Glomerular visceral epithelial cell (primary cell): ENCODE data around the gene ABLIM2.

ENCODE experiments used
- DNase-seq: peaks from one replicate; pipeline ENCODE4 v3.0.0-alpha.2; 2016; ENCODE audit errors: extremely low spot score

The ABLIM2 gene

DNA sequence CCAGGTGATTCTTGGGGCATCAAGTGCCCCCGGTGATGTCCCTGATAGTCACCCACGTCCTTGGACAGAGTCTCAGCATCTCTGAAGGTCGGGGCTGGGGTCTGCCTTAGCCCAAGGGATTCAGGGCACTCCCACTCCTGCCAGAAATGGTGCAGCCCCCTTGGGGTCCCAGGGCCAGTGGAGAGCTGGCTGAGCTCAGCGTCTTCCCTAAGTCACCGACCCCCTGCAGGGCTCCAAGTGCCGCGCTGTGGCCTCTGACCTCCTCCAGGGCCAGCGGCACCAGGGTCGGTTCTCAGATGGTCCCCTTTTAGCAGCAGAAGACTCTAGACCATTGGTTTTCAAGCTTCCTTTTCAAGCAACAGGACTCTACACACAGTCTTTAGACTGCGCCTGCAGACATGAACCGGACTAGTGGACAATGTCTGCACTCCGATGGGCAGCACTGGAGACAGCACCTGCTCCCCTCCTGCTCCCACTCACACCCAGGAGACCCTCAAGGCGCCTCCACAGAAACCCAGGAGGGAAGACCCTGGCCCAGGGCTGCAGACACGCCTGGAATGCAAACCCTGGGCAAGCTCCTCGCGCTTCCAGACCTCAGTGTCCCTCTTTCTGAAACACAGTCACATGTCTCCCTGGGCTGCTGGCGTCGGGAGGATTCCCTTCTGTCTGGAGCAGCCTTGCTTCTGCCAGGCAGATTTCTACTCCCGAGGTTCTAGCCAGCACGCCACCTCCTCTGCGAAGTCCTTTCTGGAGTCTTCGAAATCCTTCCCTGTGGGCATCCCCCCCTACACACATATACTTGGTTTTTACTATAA, 53.9 kb downstream of the ABLIM2 start:
- no peak for DNase-seq

DNA sequence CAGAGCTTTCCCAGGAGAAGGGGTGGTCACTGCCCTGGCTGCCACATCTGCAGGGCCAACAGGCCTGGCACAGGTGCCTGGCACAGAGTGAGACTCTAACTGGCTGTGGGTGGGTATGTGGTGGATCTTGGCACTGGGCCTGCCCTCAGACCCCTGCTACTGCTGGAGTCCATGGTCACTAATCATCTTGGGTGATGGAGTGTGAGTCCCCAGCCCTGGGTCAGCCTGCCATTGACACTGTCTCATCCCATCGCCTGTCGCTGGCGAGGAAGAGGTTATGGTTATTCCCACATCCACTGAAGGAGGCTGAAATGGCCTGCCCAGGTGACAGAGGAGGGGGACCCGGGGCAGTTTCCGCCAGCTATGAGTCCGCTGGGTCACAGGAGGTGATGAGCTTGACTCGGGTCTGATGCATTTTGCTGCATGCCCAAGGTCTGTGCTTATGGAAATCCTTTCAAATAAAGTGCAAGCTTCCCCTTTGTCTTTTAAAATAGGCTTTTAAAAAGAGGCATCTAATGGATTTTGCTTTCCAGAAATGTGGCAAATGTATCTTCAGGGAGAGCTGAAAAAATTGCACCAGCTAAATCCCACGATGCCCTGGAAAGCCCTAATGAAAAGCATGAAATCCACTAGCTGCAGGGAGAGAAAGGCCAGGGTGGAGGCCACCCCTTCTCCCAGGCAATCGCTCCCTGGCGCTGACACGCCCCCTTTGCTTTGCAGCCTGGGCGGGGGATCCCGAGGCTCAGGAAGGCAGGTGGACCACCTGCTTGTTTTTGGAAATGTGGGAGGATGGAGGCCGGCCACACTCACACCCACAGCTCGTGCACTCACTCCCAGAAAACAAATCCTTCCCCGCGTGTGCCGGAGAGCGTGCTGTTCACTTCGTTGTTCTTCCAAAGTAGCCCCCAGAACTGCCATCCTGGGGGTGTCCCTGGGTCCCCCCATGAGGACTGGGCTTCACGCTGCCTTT, 54.9 kb downstream of the ABLIM2 start:
- no peak for DNase-seq

DNA sequence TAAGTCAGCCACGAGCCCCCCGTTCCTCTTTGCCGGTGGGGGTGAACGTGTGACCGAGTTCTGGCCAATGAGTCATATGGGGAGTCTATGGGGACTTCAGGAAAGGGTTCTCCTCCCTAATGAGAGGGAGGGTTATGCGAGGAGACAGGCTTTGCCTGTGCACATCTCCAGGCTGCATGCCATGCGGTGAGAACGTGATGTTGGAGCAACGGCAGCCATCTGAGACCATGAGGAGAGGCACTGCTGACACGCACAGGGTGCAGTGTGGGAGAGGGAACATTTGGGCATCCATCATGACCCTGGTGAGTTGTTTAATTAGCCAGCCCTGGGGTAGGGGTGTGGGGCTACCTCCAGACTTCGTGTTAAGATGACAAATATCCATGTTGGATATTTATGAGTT, 55.8 kb downstream of the ABLIM2 start:
- DNase-seq, result no peak

DNA sequence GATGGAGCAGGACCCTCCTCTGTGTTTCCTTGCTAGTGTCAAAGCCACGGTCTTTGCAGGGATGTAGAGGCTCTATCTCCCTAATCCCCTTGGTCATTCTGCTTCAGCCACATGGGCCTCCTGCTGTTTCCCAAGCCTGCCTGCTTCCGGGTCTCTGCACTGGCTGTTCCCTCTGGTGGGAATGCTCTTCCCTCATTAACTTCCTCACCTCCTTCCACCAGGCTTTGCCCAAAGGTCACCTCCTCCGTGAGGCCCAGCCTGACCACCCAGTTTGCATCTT, 56.6 kb downstream of the ABLIM2 start:
- DNase-seq, result no peak

DNA sequence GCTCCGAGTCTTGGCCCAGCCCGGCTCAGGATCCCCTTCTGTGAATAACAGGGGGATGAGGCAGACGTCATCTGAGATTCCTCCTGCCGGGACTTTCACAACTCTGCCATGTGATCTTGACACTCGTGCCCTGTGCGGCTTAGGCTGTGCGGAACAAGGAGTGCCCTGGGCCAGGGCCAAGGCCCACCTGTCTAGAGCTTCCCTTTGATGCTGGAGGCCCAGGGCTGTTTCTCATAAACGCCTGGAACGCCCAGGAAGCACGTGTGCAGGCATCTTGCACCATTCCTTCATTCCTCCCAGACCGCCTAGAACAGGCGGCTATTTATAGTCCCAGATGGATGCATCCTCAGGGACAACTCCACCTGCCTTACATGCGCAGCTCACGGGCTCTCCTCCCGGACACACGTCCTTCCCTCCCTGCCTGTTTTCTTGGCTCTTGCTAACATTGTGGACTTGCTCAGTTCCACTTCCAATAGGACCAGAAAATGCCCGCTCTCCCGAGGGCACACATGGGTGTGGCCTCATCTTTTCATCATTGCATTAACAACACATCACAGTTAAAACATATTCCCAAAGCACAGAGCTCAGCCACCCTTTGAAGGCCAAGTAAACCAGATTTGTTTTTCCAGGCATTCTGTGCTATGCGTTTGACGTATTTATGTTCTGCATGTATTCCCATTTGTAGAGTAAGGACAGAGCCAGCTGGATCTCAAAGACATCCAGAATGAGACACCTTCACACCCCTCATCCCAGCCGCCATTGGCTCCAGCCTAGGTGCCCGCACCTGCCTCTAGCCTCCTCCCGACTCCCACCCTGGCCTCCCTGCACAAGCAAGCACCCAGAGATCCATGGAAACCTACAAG, 57.2 kb downstream of the ABLIM2 start:
- no peak for DNase-seq

DNA sequence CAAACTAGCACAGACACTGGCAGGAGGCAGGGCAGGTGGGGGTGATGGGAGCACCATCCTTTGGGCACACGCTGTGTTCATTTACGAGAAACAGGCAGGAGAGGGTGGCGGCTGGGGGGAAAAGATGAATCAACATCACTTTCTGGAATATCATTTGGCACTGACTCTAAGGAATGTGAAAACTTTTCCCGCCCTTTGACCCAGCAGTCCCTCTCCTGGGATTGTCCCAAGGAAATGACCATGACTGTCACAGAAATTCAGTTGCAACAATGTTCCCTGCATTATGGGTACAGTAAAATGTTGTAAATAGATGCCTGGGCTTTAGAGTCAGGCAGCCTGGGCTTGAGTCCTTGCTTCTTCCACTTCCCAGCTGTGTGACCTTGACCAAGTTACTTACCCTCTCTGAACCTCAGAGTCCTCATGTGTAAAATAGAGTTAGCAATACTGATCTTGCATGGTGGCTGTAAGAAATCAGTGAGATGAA, 58.6 kb downstream of the ABLIM2 start:
- DNase-seq, result no peak

DNA sequence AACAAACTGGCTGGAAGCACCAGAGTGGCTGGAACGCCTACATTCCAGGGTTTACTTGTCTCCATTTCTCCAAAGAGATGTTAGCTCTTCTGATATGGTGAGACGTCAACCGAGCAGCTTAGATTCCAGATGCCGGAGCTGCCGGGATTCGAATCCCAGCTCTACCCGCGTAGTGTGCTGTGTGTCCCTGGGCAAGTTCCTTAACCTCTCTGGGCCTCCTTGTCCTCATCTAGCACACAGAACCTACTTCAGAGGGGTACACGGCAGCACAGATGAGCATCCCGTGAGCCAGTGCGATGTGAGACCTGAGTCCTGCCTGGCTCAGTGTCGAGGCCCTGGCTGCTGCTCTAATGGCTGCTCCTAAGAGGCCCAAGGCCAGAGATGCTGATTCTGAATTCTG, 60.1 kb downstream of the ABLIM2 start:
- DNase-seq, result no peak

DNA sequence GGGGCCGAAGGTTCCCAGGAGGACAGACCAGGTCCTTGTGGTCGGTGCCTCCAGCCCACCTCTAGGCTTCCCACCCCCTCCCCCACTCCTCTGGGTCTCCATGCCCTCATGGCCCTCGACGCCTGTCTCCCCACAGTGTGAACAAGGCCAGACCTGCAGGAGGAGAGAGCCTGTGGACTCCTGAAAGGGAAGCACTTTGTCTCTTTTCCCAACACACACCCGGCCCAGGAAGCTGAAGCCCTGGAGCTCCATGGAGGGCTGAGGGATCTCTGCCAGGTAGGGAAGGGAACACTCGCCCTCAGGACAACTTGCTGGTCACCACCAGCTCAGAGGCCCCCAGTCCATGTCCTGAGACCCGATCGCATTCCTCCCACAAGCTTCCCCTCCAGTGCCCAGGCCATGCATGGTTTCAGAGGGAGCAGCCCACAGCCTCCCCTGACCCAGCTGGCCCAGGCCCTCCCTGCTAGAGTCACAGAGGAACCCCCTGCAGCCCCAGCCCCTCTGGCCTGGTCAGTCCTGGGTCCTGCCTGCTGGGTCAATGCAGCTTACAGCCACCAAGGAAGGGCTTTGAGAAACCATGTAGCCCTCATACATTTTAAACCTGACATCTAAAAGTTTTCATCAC, 60.8 kb downstream of the ABLIM2 start:
- no peak for DNase-seq

DNA sequence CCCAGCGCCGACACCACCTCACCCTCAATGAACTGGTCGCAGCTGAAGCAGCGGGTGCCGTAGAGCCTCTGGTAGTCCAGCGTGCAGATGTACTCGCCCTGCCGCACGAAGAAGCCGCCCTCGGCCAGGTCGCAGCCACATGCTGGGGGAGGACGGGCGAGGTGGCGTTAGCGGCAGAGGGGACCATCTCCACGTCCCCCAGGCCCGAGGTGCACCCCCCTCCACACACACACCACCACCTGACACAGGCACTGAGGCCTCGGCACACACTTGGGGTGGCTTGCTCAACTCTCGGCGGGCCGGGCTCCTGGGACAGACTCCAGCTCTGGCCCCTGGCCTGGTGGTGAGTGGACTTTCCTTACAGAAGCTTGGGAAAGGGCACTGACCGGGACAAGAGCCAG, 61.5 kb downstream of the ABLIM2 start:
- no peak for DNase-seq

DNA sequence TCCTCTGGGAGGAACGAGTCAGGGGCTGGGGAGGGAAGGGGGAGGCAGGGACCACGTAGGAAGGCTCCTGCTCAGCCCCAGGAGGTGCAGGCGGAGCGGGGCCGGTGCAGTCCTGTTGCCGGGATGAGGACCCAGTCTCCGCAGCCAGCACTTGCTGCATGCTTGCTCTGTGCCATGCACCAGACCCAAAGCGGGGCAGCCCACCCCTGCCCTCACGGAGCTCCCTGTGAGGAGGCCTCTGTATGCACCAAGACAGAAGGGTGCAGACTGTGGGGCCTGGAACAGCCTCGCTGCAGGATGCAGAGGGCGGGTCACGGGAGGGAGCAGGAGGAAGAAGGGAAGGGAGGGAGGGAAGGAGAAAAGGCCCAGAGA, 61.9 kb downstream of the ABLIM2 start:
- DNase-seq, result no peak

DNA sequence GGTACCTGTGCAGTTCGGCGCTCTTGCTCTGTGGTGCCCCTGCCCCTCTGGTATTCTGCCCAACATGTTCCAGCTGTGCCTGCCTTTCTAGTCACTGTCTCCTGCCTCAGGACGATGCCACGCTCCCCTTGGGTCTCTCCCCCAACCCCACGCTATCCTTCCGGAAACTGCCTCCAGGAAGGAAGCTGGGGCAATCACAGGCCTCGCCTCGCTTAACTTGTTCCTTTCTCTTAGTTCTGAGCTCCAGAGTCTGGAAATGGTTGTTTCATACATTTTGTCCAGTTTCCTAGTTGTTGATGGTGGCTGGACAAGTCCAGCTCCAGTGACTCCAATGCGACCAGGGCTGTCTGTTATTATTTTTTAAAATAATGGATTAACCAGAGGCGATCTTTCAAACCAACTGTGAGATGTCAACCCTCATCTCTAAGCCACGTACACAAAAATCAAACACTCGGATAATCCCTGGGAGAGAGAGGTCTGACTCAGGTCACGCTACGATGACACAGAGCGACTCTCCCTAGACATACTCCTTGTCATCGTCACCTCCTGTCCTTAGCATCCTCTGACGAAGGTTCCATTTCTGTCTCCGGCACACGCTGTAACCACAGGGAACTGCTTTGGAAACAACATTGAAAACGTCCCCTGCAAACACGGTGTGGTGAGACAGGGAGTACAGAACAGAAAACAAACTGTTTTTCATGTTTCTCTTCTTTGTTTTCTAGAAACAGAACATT, 62.5 kb downstream of the ABLIM2 start:
- no peak for DNase-seq

DNA sequence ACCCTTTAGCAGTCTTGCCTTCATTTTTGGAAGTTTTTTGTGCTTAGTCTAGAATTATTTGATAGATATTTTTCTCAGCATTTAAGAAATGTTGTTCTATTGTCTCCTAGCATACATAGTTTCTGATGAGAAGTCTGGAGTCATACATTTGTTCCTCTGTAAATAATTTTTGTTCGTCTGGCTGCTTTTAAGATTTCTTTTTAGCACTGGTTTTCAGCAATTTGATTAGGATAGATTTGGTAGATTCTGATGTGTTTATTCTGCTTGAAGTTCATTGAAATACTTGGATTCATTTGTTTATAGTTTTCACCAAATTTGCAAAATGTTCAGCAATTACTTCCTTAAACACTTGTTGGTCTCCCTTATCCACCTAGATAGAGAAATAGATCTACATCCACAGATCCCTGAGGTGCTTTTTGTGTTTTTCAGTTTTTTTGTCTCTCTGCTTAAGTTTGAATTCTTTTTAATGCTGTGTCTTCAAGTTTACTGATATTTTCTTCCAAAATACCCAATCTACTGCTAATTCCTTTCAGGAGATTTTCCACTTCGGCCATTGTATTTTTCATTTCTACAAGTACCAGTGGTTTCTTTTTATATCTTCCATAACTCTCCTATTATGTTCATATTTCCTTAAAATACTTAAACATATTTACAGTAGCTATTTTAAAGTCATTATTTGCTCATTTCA, 64.9 kb downstream of the ABLIM2 start:
- no peak for DNase-seq

DNA sequence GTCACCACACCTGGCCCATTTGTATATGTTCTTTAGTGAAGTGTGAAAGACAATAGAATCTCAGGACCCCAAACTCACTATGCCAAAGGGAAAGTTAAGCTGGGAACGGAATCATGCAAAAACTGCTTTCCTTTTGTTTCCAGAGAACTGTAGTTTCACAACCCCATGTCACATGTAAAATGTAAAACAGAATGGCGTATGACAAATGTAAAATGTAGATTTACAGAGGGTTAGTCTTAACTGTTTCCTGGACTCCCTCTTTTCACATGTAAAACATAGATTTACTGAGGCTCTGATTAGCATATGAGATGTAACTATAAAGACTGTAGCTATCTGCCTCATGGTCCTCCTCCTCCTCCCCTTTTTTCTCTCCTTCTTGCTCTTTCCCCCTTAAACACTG, 66.3 kb downstream of the ABLIM2 start:
- no peak for DNase-seq

DNA sequence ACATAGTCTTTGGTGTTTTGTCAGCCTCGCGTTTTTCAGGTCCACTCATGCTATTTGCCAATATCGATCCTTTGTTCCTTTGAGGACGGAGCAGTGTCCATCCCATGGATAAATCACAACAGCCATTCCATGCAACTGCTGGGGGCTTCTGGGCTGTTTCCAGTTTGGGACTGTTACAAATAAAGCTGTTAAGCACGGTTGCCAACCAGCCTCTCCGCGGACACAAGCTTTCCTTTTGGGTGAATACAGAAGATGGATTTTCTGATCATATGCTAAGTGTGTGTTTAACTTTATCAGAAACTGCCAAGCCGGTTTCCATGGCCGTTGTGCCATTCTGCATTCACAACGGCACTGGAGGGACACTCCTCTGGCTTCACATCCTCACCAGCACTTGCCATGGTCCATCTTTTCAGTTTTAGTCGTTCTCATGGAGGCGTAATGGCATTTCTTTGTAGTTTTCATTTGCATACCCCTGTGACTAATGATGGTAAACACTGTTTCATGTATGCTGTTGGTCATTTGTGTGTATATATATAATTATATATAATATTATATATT, 67.8 kb downstream of the ABLIM2 start:
- no peak for DNase-seq

DNA sequence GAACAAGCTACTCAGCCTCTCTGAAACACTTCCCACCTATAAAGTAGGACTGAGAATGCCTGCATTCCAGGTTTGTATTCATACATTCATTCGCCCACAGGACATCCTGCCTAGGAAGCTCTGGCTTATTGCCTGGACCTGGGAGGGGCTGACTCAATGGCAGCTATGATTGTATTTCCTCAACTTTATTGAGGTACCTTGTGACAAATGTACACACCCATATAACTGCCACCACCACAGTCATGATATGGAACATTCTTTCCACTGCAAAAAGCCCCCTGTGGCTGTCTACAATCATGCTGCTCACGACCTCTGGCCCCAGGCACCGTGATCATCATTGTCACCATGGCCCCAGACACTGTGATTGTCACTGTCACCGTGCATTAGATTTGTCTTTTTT, 68.3 kb downstream of the ABLIM2 start:
- DNase-seq, result no peak

DNA sequence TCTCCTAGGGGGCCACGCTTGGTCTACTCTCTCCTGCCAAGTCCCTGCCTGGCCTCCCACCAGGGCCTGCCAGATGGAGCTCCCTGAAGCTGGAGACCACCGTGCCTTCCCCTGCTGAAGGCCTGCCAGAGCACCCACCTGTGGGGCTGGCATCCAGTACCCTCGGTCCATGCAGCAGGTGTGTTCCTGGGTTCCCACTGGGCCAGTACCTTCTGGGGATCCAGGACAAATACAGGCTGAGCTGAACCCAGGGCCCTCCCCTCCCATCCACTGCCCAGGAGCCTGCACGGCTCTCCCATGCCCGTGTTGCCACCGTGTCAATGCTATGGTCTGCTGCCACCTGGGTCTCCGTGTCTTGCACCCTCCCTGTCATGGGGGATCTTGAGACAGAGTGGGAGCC, 68.8 kb downstream of the ABLIM2 start:
- DNase-seq, result no peak

DNA sequence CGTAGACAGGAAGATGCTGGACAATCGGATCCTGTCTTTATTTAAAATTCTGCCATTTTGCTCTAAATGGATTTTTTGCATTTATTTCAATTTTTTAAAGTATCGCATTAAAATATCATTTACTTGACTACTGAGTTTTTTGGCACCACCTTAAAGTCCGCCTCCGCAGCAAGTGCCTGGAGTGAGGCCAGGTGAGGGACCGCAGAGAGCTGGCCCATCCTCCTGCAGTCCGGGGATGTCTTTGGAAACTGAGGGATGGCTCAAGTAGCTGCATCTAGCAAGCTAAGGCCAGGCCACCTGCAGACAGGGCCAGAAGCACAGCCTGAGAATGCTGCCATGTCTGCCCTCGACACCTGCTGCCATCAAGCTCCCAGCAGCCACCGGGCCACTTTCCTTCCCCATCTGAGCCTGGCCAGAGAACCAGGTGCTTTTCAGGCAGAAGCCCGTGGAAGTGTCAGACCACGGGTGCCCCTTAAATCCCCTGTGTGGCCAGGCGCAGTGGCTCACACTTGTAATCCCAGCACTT, 69.6 kb downstream of the ABLIM2 start:
- no peak for DNase-seq

DNA sequence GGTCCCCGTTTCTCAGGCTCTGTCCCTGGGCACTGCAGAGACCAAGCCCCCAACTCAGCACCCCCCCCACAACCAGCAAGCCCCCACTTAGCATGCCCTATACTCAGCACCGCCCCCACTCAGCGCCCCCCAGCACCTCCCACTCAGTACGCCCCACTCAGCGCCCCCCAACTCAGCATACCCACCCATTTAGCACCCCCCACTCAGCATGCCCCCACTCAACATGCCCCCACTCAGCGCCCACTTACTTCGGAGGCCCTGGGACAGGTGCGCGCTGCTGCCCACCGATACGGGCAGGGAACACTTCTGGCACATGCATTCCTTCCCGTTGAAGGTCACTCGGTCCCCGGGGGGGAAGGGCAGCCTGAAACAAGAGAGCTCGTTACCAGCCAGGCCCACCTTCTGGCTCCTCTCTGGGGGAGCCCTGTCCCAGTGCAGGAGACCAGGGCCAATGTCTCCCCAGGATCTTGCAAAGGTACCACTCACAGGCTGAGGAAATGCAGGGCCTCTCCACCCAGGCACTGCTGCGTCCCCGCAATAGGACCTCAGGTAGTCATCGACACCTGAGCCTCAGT, 70.6 kb downstream of the ABLIM2 start:
- no peak for DNase-seq

DNA sequence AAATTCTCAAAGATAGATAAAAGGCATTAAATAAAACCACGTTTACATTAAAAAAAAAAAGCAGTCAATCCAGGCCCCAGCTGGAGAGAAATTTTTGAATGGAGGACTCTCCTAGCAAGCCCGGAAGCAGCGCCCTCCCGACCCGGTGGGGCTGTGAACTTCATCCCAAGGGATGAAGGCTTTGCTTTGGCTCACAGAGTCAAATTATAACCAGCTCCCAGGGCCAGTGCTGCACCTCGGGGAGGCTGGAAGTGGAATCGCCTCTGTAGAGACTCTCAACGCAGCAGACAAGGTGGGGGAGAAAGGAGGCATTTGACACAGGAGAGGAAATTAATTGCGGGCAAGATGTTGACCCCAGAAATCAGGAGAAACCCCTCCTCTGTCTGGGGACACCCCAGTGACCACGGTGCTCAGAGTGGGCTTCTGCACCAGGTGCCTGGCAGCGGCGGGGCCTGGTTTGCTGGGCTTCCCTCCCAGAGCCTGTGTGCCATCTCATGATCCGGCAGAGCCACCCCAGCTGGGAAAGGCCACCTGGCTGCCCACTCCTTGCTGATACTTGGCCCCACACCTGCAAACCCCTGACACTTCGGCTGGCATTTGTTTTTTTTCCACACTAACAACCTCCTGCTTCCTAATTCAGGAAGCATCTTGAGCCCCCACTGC, 71.7 kb downstream of the ABLIM2 start:
- no peak for DNase-seq
